H1 (cell line): ENCODE data around the gene MPZL3. TPM values are rescaled to one million over a fixed set of nuclear protein-coding genes. Genes with fewer than 3 reads are reported as not detected.

Experiments used
- CTCF ChIP-seq, 3 experiments: IDR thresholded peaks; 1 replicate in 2 of 3; 2 replicates in 1 of 3; pipeline versions ENCODE4 v1.5.1 to v1.6.1; 2011; ENCODE audit warnings: low read length in 3 of 3, mild to moderate bottlenecking in 3 of 3, inconsistent platforms in 2 of 3, low read depth in 1 of 3, moderate library complexity in 1 of 3; ENCODE audit not compliant: insufficient read depth in 1 of 3; ENCODE audit errors: control extremely low read depth in 1 of 3
- polyA plus RNA-seq, 7 experiments: library from polyadenylated mRNA; depleted of rRNA in 3 of 7; stranded (reverse) in 5 of 7; unstranded in 2 of 7; fragments of >200 nt in 5 of 7; fragments of 200-250 nt in 2 of 7; gene quantifications; 1 replicate in 5 of 7; 2 replicates in 1 of 7; 4 replicates in 1 of 7; pipeline versions ENCODE4 v1.2.1 to v1.2.3, GENCODE V29; 2011 to 2013; ENCODE audit warnings: missing spikeins in 2 of 7, mixed read lengths in 2 of 7
- total RNA-seq: library from RNA; stranded (reverse); fragmentation: NEBNext Ultra II Directional; extraction: Animal tissue kit (Norgen Biotek cat#: 25700); gene quantifications from 2 replicates; pipeline ENCODE4 v1.2.1, GENCODE V29; 2021

MPZL3 gene
- total and polyA plus RNA-seq, 2 of the 8 experiments (the other 6 are each of a cell fraction or from before 2014, with no cell fraction given): 1.1 to 3.9 TPM

- no peak for TF ChIP-seq CTCF (IDR thresholded peaks at IDR 0.05; ENCODE audit: control extremely low read depth in 1 of 3, insufficient read depth in 1 of 3, low read depth in 1 of 3, low read length in 3 of 3)
Measured at GRCh38 chr11:118259138-118259537, 7.0 kb upstream of the MPZL3 start (continued).
